Lower lobe of right lung (tissue), 2 donors: ENCODE results near the gene HSPA8. TPM values are rescaled to one million over a fixed set of nuclear protein-coding genes. Genes with fewer than 3 reads are reported as not detected.

Experiments used
- ATAC-seq, 2 donors: fragments of 200-7000 bp; cut with Tn5 transposase; one replicate each; pipeline ENCODE4 v1.9.1; 2020 to 2022; ENCODE audit warnings: mild to moderate bottlenecking in 2 of 2, moderate library complexity in 2 of 2
- DNase-seq: peaks from one replicate; pipeline ENCODE4 v3.0.0-alpha.2; 2020
- H3K27ac ChIP-seq: fragments of 200-600 bp; one replicate; pipeline ENCODE4 v1.8.0; 2022
- H3K27me3 ChIP-seq: fragments of 200-600 bp; one replicate; pipeline ENCODE4 v1.8.0; 2022; ENCODE audit warnings: low read depth
- H3K36me3 ChIP-seq: fragments of 200-600 bp; one replicate; pipeline ENCODE4 v1.8.0; 2022; ENCODE audit warnings: mild to moderate bottlenecking
- H3K4me1 ChIP-seq: fragments of 200-600 bp; one replicate; pipeline ENCODE4 v1.8.0; 2022
- H3K4me3 ChIP-seq: fragments of 200-600 bp; one replicate; pipeline ENCODE4 v1.8.0; 2022; ENCODE audit warnings: mild to moderate bottlenecking
- H3K9me3 ChIP-seq: fragments of 200-600 bp; one replicate; pipeline ENCODE4 v1.8.0; 2022
- CTCF ChIP-seq: fragments of 200-600 bp; IDR thresholded peaks from one replicate; pipeline ENCODE4 v1.8.0; 2022; ENCODE audit warnings: antibody characterized with exemption, mild to moderate bottlenecking
- intact Hi-C: fragments of 100-400 bp; cut with DNase I; formaldehyde crosslinking; loops from one replicate; pipeline ENCODE4 v1.11.0; 2022
- total RNA-seq: library from RNA; stranded (reverse); fragmentation: NEBNext Ultra II Directional; extraction: Animal tissue kit (Norgen Biotek cat#: 25700); gene quantifications from one replicate; pipeline ENCODE4 v1.2.1, GENCODE V29; 2021
- donor health status: DM: no; HTN: yes; CAD: no; lungs with severe emphysema.

The HSPA8 gene
- total RNA-seq, 1 donor from 2014 or later = 1,001 TPM

- ATAC-seq (peak; percentile 86 to 87), DNase-seq (no peak)
- H3K9me3 ChIP-seq = no peaks in the 10 kb centered on the region
- peak; percentile 69 for TF ChIP-seq CTCF
- H3K27ac ChIP-seq = no peak overlapping the region
- intact Hi-C loops = no loop called here
- no peak overlapping the region for H3K4me3 ChIP-seq
- H3K4me1 ChIP-seq = peaks cover 53% of the 10 kb centered on the region
- no peaks in the 10 kb centered on the region for H3K27me3 ChIP-seq
- H3K36me3 ChIP-seq = peaks cover 73% of the 10 kb centered on the region
Measured at GRCh38 chr11:123054301-123055065, 7.5 kb downstream of the HSPA8 start.

DNA sequence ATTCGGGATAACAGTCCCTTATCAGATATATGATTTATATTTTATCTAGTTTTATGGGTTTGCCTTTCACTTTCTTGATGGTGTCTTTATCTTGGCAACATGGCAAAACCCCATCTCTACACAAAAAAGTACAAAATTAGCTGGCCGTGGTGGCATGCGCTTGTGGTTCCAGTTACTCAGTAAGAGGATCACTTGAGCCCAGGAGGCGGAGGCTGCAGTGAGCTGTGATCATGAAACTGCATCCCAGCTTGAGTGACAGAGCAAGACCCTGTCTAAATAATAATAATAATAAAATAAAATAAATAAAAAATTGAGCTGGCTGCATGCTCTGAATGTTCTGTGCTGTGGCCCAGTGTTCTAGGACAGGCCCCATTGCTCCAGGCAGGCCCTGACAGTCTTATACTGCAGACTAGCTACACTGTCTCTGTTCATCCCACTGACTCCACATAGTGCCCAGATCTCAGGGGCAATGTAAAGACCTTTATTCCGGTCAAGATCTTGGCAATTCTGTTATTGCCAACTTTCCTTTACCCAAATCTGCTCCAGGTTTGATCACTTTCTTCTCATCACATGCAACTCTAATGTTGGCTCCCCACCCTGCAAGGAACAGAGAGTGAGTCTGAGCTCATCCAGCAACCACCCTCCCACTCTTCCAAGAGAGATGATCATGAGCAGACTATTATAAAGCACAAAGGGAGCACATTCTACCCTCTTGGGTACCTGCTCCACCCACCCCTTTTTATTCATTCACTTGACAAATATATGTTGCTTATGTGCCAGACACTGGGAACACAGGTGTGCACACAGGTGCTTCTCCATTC, 8.8 kb downstream of the HSPA8 start:
- ATAC-seq = peak in 1 of 2 donors; percentile 10
- H3K36me3 ChIP-seq = peaks cover 59% of the 10 kb centered on the region

DNA sequence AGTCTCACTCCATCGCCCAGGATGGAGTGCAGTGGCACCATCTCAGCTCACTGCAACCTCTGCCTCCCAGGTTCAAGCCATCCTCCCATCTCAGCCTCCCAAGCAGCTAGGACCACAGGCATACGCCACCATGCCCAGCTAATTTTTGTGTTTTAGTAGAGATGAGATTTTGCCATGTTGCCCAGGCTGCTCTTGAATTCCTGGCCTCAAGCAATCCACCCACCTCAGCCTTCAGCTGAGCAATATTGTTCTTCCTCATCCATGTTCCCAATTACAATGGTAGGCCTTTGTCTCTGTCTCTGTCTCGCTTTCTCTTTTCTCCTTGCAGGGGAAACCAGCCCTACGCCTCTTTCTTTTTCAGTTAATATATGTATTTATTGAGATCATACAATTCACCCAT, 10.3 kb downstream of the HSPA8 start:
- TF ChIP-seq CTCF = no peak
- Histone ChIP-seq H3K4me3 (no peak overlapping the region), H3K4me1 (peaks cover 24% of the 10 kb centered on the region), H3K27me3 (no peaks in the 10 kb centered on the region), H3K36me3 (peaks cover 44% of the 10 kb centered on the region), H3K27ac (no peak overlapping the region), H3K9me3 (no peaks in the 10 kb centered on the region)
- DNase-seq (no peak), ATAC-seq (no peak)
- intact Hi-C loops = no loop called here

More for the DNA sequence above, 8.8 kb downstream of the HSPA8 start:
- intact Hi-C loops = no loop called here
- no peak for DNase-seq
- Histone ChIP-seq H3K4me3 (no peak overlapping the region), H3K4me1 (peaks cover 39% of the 10 kb centered on the region), H3K27ac (no peak overlapping the region), H3K9me3 (no peaks in the 10 kb centered on the region), H3K27me3 (no peaks in the 10 kb centered on the region)
- TF ChIP-seq CTCF = no peak

DNA sequence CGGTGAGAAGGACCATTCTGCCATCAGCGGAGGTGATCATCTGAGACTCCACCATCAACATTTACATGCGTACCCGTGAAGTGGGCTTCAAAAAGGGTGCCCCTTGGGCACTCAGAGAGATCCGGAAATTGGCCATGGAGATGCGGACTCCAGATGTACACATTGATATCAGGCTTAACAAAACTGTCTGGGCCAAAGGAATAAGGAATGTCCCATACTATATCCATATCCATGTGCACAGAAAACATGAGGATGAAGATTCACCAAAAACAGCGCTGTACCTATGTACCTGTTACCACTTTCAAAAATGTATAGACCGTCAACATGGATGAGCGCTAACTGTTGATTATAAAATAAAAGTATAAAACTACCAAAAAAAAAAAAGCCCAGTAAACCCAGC, 10.8 kb downstream of the HSPA8 start:
- Histone ChIP-seq H3K4me3 (no peak overlapping the region), H3K27me3 (no peaks in the 10 kb centered on the region), H3K9me3 (no peaks in the 10 kb centered on the region), H3K4me1 (peaks cover 19% of the 10 kb centered on the region), H3K27ac (no peak overlapping the region), H3K36me3 (peaks cover 39% of the 10 kb centered on the region)
- ATAC-seq (no peak), DNase-seq (no peak)
- no peak for TF ChIP-seq CTCF
- intact Hi-C loops = no loop called here

- TF ChIP-seq CTCF = no peak
- intact Hi-C loops = no loop called here
- DNase-seq = no peak
- H3K4me1 ChIP-seq = no peaks in the 10 kb centered on the region
- no peaks in the 10 kb centered on the region for H3K27me3 ChIP-seq
- peaks cover 8% of the 10 kb centered on the region for H3K36me3 ChIP-seq
- H3K9me3 ChIP-seq = no peaks in the 10 kb centered on the region
- no peak overlapping the region for H3K27ac ChIP-seq
- ATAC-seq = no peak
- no peak overlapping the region for H3K4me3 ChIP-seq
Measured at GRCh38 chr11:123047947-123048293, 14.0 kb downstream of the HSPA8 start.
